IPS-18c (cell line): ENCODE data around the gene GRIK4.
"Not testable (repeated sequence)": the region's sequence is repeated elsewhere in the genome, so short reads cannot be mapped to it uniquely, and the experiment has no call there.

ENCODE experiments used
- H3K4me3 ChIP-seq: 2 replicates; pipeline ENCODE4 v1.7.0; 2013; ENCODE audit warnings: low read depth, mild to moderate bottlenecking, low read length, moderate library complexity; ENCODE audit not compliant: insufficient read depth
- H3K9me3 ChIP-seq: one replicate; pipeline ENCODE4 v1.6.1; 2013; ENCODE audit warnings: mild to moderate bottlenecking, low read length, moderate library complexity; ENCODE audit not compliant: control insufficient read depth, insufficient read depth

Gene GRIK4

GRCh38 chr11:120605469-120605868, 93.9 kb downstream of the GRIK4 start:
- Histone ChIP-seq H3K4me3 (no peak overlapping the region), H3K9me3 (no peaks in the 10 kb centered on the region)

- H3K4me3 ChIP-seq = no peak overlapping the region
- H3K9me3 ChIP-seq = no peaks in the 10 kb centered on the region
Measured at GRCh38 chr11:120606211-120607010, 94.9 kb downstream of the GRIK4 start.

GRCh38 chr11:120608061-120608460, 96.5 kb downstream of the GRIK4 start:
- Histone ChIP-seq H3K4me3 (no peak overlapping the region), H3K9me3 (no peaks in the 10 kb centered on the region)

DNA sequence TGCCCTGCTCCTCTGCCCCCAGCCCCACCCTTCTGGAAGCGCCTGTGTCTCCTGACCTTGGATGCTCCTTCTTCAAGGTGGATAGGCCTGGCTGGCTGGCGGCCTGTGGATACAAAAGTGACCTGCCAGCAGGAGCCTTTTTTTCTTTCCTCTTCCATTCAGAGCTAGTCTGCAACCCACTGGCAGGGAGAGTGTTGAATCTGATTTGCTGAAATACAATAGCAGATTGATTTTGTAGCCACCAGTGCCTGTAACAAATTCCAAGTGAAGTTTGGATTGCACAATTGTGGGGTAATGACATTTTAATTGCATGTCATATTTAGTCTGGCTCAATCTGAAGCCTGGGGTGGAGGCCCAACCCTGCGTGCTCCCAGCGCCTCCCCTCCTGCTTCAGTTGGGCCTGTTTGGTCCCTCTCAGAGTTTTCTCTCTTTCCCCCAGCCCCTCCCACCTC, 97.2 kb downstream of the GRIK4 start:
- H3K9me3 ChIP-seq = no peaks in the 10 kb centered on the region
- H3K4me3 ChIP-seq = no peak overlapping the region

GRCh38 chr11:120610111-120610510, 98.6 kb downstream of the GRIK4 start:
- H3K4me3 ChIP-seq = no peak overlapping the region
- no peaks in the 10 kb centered on the region for H3K9me3 ChIP-seq

- no peaks in the 10 kb centered on the region for H3K9me3 ChIP-seq
- H3K4me3 ChIP-seq = no peak overlapping the region
Measured at GRCh38 chr11:120611581-120611980, 100.0 kb downstream of the GRIK4 start.

GRCh38 chr11:120612513-120613263, 101.1 kb downstream of the GRIK4 start:
- Histone ChIP-seq H3K4me3 (no peak overlapping the region), H3K9me3 (no peaks in the 10 kb centered on the region)

DNA sequence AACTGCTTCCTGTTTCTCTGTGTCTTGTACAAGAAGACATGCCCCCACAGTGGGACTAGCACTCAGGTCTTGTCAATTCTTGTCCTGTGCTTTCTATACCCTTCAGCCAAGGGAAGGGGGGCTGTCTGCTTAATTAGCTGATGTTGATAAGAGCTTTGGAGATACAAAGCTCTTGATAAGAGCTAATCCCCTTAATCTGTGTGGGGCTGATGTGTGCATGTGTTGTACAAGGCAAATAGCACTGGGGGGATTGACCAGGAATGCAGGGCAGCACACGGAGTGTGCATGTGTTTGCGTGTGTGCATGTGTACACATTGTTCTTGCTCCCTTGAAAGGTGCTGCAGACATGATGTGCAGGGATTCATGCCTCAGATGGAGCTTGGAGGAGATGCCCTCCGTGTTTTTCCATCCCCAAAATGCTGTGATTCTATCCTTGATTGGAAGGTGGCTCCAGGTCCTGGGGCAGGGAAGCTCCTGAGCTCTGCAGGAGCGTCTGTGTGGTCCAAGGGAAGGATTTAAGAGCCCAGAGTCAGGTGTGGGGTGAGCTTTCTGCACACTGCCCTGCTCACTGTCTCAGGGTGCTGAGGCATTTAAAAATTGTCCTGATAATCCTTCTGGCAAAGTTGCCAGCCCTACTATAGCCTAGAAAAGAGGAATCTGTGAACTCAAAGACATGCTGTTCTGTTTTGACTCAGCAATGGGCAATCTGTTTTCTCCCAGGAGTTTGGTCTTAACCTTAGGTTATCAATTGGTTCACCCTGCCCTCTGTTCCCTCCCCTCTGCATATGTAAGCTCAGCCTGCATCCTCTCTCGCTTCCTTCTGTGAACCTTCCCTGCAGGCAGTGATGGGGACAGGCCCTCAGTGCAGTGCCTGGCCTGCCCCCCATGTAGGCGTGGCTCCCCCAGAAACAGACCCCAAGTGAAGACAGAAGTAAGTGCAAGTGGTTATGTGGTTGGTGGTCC, 102.0 kb downstream of the GRIK4 start:
- Histone ChIP-seq H3K4me3 (no peak overlapping the region), H3K9me3 (peaks cover 5% of the 10 kb centered on the region)

DNA sequence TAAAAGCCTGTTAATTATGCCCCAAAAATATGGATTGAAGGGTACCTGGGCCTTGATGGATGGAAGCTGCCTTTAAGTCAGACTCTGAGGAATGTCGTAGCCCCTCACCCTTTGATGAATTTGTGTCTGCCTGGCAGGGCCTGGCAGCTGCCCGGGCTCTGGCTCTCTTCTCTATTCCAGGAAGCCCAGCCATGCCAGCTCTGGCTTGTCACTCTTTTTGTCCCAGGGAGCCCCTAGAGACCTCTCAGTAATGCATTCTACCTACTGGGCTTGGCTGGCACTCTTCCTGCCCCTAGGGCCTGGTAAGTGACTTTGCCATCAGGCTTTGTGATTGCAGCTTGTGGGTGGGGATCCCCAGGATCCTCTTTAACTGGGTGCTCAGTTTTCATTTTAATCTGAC, 103.8 kb downstream of the GRIK4 start:
- Histone ChIP-seq H3K9me3 (peaks cover 6% of the 10 kb centered on the region), H3K4me3 (no peak overlapping the region)

- H3K9me3 ChIP-seq = peaks cover 8% of the 10 kb centered on the region
- H3K4me3 ChIP-seq = no peak overlapping the region; the same call in 1 of the 2 replicates
Measured at GRCh38 chr11:120618399-120618798, 106.9 kb downstream of the GRIK4 start.

DNA sequence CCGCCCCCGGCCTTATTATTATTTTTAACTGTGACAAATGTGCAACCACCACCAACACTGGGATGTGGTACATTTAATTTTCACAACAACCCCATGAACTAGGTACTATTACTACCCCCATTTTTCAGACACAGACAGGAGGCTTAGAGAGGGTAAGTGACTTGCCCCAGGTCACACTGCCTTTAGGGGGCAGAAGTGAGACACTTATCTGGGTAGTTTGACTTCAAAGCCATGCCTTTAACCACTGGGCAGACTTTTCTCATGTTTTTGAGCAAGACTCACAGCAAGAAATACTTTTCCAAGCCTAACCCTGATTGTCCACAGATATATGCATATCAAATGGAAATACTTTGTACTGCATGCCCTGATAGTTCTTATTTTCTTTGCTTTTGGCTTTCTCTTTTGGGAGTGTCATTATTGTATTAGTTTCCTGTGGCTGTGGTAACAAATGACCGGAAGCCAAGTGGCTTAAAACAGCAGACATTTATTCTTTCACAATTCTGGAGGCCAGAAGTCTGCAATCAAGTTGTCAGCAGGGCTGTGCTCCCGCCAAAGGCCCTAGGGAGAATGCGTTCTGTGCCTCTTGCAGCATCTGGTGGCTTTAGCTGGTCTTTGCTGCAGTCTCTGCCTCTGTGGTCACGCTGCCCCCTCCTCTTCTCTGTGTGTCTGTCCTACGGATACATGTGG, 110.8 kb downstream of the GRIK4 start:
- no peak overlapping the region for H3K4me3 ChIP-seq
- H3K9me3 ChIP-seq = peaks cover 8% of the 10 kb centered on the region

- H3K9me3 ChIP-seq = not testable (repeated sequence)
Measured at GRCh38 chr11:120624992-120625391, 113.4 kb downstream of the GRIK4 start.

GRCh38 chr11:120625565-120625964, 114.0 kb downstream of the GRIK4 start:
- Histone ChIP-seq H3K9me3 (peaks cover 2% of the 10 kb centered on the region), H3K4me3 (no peak overlapping the region)

More at GRCh38 chr11:120624992-120625391, 113.4 kb downstream of the GRIK4 start:
- H3K4me3 ChIP-seq = not testable (repeated sequence)

GRCh38 chr11:120626791-120627190, 115.2 kb downstream of the GRIK4 start:
- no peaks in the 10 kb centered on the region for H3K9me3 ChIP-seq
- no peak overlapping the region for H3K4me3 ChIP-seq

- Histone ChIP-seq H3K4me3 (no peak overlapping the region), H3K9me3 (no peaks in the 10 kb centered on the region)
Measured at GRCh38 chr11:120627327-120628163, 116.0 kb downstream of the GRIK4 start.
